ENCODE results near the gene SEMA6A. TPM values are rescaled to one million over a fixed set of nuclear protein-coding genes. Genes with fewer than 3 reads are reported as not detected.
A peak's percentile ranks its signal among the peaks of the same experiment; 100 is the strongest.

SEMA6A gene
- total and polyA plus RNA-seq, 8 donors = 8.9 to 24.5 (median 14.1) TPM

GRCh38 chr5:116569999-116570398 is 4.6 kb downstream of the SEMA6A start:
- 58 to 78% methylated on average over 4 of the region's 4 CpGs for WGBS, 2 donors
- DNase-seq (no peak), ATAC-seq (no peak), FAIRE-seq (no peak)
- H3K4me1 ChIP-seq = no peaks in the 10 kb centered on the region
- no peak for TF ChIP-seq CTCF (IDR thresholded peaks at IDR 0.05)
- no peaks in the 10 kb centered on the region for H3K9me3 ChIP-seq
- no peak overlapping the region for H3K27ac ChIP-seq
- H3K4me3 ChIP-seq = no peak overlapping the region
- intact Hi-C loops (cut with DNase I) = no loop called here
- no peaks in the 10 kb centered on the region for H3K27me3 ChIP-seq
- no peaks in the 10 kb centered on the region for H3K36me3 ChIP-seq

- no peaks in the 10 kb centered on the region for H3K36me3 ChIP-seq
- H3K27ac ChIP-seq = no peak overlapping the region
- FAIRE-seq (no peak), ATAC-seq (no peak), DNase-seq (no peak)
- no peaks in the 10 kb centered on the region for H3K9me3 ChIP-seq
- intact Hi-C loops (cut with DNase I) = no loop called here
- WGBS, 2 donors = 81 to 88% methylated on average over 2 of the region's 2 CpGs
- no peak for TF ChIP-seq CTCF (IDR thresholded peaks at IDR 0.05)
- no peak overlapping the region for H3K4me3 ChIP-seq
- peaks cover 3 to 8% (median 6%) of the 10 kb centered on the region in 3 donors for H3K4me1 ChIP-seq
- H3K27me3 ChIP-seq = no peaks in the 10 kb centered on the region
Measured at GRCh38 chr5:116567106-116567505, 7.5 kb downstream of the SEMA6A start.

- Histone ChIP-seq H3K4me3 (no peak overlapping the region), H3K27me3 (no peaks in the 10 kb centered on the region), H3K9me3 (no peaks in the 10 kb centered on the region), H3K27ac (no peak overlapping the region), H3K4me1 (peaks cover 3 to 8% (median 6%) of the 10 kb centered on the region in 3 donors), H3K36me3 (no peaks in the 10 kb centered on the region)
- DNase-seq (no peak), FAIRE-seq (no peak), ATAC-seq (no peak)
- TF ChIP-seq CTCF (IDR thresholded peaks at IDR 0.05) = no peak
- intact Hi-C loops (cut with DNase I) = no loop called here
- WGBS, 2 donors = 56% methylated on average over 1 of the region's 1 CpG
Measured at GRCh38 chr5:116566251-116566650, 8.4 kb downstream of the SEMA6A start.

GRCh38 chr5:116564756-116565490 is 9.7 kb downstream of the SEMA6A start:
- FAIRE-seq (no peak), DNase-seq (no peak), ATAC-seq (peak; percentile 73 to 85 (median 78))
- no peak overlapping the region for H3K27ac ChIP-seq
- no peaks in the 10 kb centered on the region for H3K27me3 ChIP-seq
- TF ChIP-seq CTCF (IDR thresholded peaks at IDR 0.05) = no peak
- no peaks in the 10 kb centered on the region for H3K9me3 ChIP-seq
- no peak overlapping the region for H3K4me3 ChIP-seq
- 61 to 76% methylated on average over 7 of the region's 7 CpGs for WGBS, 2 donors
- H3K36me3 ChIP-seq = no peaks in the 10 kb centered on the region
- peaks cover 3 to 8% (median 6%) of the 10 kb centered on the region in 3 donors for H3K4me1 ChIP-seq
- intact Hi-C loops (cut with DNase I) = no loop called here

- DNase-seq (no peak), FAIRE-seq (no peak), ATAC-seq (peak in 3 of 4 donors; percentile 49 to 51 (median 49))
- TF ChIP-seq CTCF (IDR thresholded peaks at IDR 0.05) = no peak
- 56 to 64% methylated on average over 3 of the region's 3 CpGs for WGBS, 2 donors
- Histone ChIP-seq H3K27ac (no peak overlapping the region), H3K27me3 (no peaks in the 10 kb centered on the region), H3K9me3 (no peaks in the 10 kb centered on the region), H3K4me1 (peaks cover 3 to 8% (median 6%) of the 10 kb centered on the region in 3 donors), H3K4me3 (no peak overlapping the region), H3K36me3 (no peaks in the 10 kb centered on the region)
- intact Hi-C loops (cut with DNase I) = no loop called here
Measured at GRCh38 chr5:116564312-116564711, 10.3 kb downstream of the SEMA6A start.
